GM13976 (cell line): Measurements from ENCODE around the gene RIN1.

Experiments
- DNase-seq: peaks from one replicate; pipeline ENCODE4 v3.0.0; 2012; ENCODE audit warnings: low spot score
- CTCF ChIP-seq: IDR thresholded peaks from 2 replicates; pipeline ENCODE4 v1.5.1; 2012; ENCODE audit warnings: borderline replicate concordance, mild to moderate bottlenecking; ENCODE audit not compliant: insufficient read depth; ENCODE audit errors: extremely low read depth, missing control alignments, control extremely low read depth
- in situ Hi-C: fragments of 300-500 bp; cut with MboI; formaldehyde crosslinking; loops from one replicate; pipeline ENCODE4 v1.12.0; 2022; ENCODE audit warnings: low sequenced_read_pairs, mixed read lengths, inconsistent platforms; ENCODE audit not compliant: unreplicated experiment

The RIN1 gene

GRCh38 chr11:66347425-66348276 lies 11.4 kb upstream of the RIN1 start, which contains the start of gene B4GAT1:
B4GAT1 (minus strand) TSS chr11:66347629; CDS start chr11:66347545, 84 bp downstream.
- in situ Hi-C loops = no loop called here
- peak; percentile 86 for DNase-seq
- no peak for TF ChIP-seq CTCF

DNA sequence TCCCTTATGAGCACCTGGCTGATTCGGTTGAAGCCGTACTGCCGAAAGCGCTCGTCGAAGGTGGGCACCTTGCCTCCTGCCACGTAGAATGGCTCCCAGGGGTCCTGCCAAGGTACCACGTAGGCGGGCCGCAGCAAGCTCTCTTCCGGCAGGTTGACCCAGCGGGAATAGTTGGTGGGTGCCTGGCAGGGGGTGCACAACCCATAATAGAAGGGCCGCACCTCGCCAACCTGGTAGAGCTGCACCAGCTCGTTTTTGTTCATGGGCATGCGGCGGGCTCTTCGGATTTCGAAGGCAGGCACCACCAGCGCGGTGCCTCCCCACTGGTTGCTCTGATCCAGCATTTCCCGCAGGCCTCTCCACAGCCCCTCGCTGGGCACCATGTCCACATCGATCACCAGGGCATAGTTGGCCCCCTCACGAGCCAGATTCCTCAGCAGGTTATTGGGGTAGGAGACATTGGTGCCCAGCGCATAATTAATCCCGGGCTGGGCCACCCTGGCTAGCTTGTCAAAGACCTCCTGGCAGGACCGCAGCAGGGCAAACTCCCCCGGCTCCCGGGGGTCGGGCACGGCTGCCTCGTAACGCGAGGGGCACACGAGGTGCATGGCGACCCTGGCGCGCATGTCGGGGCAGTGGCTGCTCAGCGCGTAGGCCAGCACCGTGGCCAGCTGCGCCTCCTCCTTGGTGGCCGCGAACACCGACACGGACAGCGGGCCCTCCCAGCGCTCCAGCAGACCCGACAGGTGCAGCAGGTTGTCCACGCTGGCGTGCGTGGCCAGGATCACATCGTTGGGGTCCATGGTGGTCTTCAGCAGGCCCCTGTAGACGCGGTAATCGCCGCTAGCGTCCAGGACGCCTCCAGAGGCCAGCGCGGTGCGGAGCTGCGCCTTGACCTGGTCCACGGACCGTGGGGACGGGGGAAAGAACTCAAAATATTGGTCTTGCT lies 10.5 kb upstream of the RIN1 start:
- in situ Hi-C loops = no loop called here
- DNase-seq = no peak
- TF ChIP-seq CTCF = no peak

DNA sequence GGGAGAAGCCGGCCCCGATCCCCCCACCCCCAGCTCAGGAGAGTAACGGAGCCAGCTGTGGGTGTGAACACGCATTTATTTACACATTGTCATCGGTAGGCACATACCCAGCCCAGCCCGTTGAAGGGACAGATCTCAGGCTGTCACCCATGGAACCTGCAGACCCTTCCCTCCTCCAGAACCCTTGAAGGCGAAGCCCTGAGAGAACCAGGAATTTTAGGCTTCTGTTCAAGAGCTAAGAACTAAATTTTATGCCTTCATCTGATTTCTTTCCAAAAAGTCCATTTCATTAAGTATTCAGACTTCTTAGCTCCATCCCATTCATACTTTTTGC lies 9.0 kb upstream of the RIN1 start:
- no peak for DNase-seq
- no peak for TF ChIP-seq CTCF
- in situ Hi-C loops = no loop called here

GRCh38 chr11:66344550-66345315 lies 8.5 kb upstream of the RIN1 start, which contains the start of gene BRMS1:
BRMS1 (minus strand) TSS chr11:66345104; CDS start chr11:66342234, 2,870 bp downstream.
- TF ChIP-seq CTCF = no peak
- peak; percentile 98 for DNase-seq
- in situ Hi-C loops = no loop called here

GRCh38 chr11:66343176-66343575 lies 6.9 kb upstream of the RIN1 start:
- TF ChIP-seq CTCF = no peak
- no peak for DNase-seq
- in situ Hi-C loops = no loop called here
